H1 (cell line): ENCODE measurements around the gene MLF2. TPM values are rescaled to one million over a fixed set of nuclear protein-coding genes. Genes with fewer than 3 reads are reported as not detected.

Source experiments
- CREB1 ChIP-seq: IDR thresholded peaks from 2 replicates; pipeline ENCODE4 v1.6.1; 2012; ENCODE audit warnings: inconsistent platforms
- polyA plus RNA-seq, 7 experiments: library from polyadenylated mRNA; depleted of rRNA in 3 of 7; stranded (reverse) in 5 of 7; unstranded in 2 of 7; fragments of >200 nt in 5 of 7; fragments of 200-250 nt in 2 of 7; gene quantifications; 1 replicate in 5 of 7; 2 replicates in 1 of 7; 4 replicates in 1 of 7; pipeline versions ENCODE4 v1.2.1 to v1.2.3, GENCODE V29; 2011 to 2013; ENCODE audit warnings: missing spikeins in 2 of 7, mixed read lengths in 2 of 7
- total RNA-seq: library from RNA; stranded (reverse); fragmentation: NEBNext Ultra II Directional; extraction: Animal tissue kit (Norgen Biotek cat#: 25700); gene quantifications from 2 replicates; pipeline ENCODE4 v1.2.1, GENCODE V29; 2021

The MLF2 gene
- total and polyA plus RNA-seq, 2 of the 8 experiments (the other 6 are each of a cell fraction or from before 2014, with no cell fraction given) = 229 to 401 TPM

- peak; percentile 46; the same call in 1 of the 2 replicates for TF ChIP-seq CREB1
These were observed 49.3 kb downstream of the MLF2 start (continued) for GRCh38 chr12:6703631-6704030.
